Activated naive CD8-positive, alpha-beta T cell treated with anti-CD3 and anti-CD28 coated beads, Interleukin-2, amount 50 U/mL, for 16 hours (primary cell): ENCODE measurements around the gene MDFI.

Experiments
- DNase-seq: peaks from one replicate; pipeline ENCODE4 v3.0.0-alpha.2; 2020; ENCODE audit warnings: low read depth, low spot score

Gene MDFI

GRCh38 chr6:41687501-41688175 lies 49.4 kb downstream of the MDFI start:
- DNase-seq, result no peak

- no peak for DNase-seq
Observed at GRCh38 chr6:41688256-41688965, 50.1 kb downstream of the MDFI start.

DNA sequence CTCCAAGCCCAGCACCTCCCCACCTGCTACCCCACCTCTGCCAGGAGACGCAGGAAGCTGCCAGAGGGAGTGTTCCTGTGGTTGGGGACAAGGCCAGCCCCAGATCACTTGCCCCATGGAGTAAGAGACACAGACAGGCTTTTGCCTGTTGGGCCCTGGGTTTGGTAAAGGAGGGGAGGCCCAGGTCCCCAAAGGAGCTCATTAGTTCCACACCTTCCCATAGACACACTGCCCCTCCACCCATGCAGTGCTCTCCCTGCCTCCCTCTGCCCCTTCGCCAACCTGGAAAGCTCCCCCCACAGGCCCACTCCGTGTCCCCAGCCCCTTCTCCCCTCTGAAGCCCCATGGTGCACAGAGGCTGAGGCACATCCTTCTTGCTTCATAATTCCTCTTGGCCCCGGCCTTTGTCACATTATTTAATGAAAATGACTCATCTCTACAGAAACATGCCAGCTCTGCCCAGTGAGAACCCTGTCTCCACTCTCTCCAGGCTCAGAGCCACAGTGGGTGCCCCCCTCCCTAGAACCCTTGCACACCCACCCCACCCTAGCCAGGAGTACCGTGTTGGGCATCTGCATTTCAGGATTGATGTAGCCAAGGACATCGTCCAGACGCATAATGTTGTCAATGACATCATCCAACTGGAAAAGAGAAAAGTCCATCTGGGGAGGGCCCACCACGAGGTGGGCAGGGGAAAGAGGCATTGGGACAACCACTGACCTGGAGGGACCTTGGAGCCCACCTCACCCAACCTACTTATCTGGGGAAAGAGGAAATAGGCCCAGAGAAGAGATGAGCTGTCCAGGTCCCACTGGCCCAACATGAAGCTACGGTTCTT lies 51.1 kb downstream of the MDFI start:
- no peak for DNase-seq

- DNase-seq, result no peak
Observed at GRCh38 chr6:41690541-41691330, 52.5 kb downstream of the MDFI start.

DNA sequence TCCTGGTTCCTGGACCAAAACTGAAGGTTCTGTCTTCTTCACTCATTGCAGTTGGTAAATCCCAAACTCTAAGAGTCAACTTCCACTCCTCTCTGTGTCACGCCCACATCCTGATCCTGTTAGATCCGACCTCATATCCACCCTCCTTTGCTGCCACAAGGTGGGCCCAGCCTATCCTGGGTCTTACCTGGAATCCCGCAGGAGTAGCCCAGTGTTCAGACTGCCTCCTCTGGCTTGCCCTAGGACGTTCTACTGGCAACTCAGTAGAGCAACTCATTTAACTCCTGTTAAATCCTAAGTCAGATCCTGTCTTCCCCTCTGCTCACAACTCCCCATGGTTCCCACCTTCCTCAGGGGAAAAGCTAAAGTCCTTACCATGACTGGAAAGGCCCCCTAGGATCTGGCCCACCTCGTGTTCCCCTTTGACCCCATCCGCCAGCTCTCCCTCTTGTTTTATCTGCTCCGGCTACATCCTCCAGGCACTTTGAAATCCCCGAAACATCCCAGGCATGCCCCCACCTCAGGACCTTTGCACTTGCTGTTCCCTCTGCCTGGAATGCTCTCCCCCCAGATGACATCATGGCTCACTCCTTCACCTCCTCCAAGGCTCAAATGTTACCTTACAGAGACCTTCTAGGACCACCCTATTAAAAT lies 53.3 kb downstream of the MDFI start:
- DNase-seq, result no peak

DNA sequence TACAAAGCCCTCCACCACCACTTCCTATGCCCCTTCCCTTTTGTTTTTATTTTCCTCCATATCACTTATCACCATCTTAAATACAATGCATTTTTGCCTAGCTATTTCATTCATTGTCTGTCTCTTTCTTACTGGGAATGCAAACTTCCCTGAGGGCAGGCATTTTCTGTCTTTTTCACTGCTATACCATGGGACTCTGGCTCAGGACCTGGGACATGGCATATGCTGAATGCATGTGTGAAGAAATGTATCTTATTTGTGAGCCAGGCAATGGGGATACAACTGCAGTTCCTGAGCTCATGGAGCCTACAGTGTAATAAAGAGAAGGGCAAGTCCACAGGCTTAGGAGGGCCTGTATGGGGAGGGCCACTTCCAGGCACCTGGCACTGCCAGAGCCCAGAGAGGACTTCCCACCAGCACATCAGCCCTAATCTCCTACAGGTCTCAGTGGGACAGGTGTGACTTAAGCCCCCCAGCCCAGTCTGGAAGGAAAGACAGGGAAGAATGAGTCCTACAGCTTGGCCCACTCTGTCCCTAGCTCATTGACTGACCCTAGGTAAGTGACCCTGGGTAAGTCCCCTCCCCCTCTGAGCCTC lies 53.9 kb downstream of the MDFI start:
- no peak for DNase-seq

DNA sequence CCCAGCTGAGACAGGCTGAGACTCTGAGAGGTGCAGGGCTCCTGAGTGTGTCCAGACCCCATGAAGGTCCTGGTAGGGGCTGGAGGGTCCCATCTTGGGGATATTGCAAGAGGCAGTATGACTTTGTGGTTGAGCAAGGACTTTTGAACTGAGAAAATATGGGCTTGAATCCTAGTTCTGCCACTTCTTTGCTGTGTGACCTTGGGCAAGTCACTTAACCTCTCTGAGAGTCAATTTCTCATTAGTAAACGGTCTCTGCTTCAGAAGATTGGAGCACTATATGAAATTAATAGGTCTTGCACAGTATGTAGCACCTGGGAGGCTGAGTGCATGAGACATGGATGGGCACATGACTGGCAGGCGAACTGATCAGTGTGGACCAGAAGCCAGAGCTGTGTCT lies 54.5 kb downstream of the MDFI start:
- no peak for DNase-seq

DNA sequence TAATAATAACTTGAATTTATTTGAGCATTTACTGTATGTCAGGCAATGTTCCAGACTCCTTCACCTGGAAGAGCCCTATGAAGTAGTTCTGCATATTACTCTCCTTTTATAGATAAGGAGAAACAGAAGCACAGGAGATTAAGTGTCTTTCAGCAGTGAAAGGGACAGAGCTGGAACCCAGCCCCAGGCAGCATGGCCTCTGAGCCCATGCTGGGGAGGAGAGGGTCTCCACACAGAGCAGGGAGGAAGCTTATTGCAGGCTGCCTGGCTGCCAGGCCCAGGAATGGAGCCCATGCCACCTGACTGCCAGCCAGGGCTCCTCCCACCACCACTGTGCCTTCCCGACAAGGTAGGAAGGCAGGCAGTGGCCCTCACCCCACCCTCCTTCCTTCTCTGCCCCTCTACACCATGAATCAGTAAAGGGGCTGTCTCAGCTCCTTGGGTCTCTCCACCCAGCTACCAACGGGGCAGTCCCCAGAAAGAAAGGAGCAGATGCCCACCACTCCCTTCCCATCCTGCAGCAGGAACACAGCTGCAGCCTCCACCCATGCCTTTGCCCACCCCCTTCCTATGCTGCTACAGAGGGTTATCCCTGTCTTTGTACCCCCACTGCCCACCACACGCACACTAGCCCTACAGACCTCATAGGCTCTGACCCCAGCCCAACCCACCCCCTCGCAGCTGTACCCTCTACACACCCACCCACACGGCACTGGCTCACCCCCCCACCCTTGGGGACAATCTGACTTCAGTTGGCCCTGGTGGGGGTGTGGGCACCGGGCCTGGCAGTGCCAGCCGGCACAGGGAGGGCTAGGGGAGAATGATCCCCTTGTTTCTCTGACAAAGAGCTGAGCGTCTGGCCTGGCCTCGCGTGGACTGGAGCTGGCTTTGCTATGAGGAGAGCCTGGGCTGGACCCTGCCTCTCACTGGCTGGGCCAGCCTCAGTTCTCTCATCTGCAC lies 55.3 kb downstream of the MDFI start:
- DNase-seq, result no peak

DNA sequence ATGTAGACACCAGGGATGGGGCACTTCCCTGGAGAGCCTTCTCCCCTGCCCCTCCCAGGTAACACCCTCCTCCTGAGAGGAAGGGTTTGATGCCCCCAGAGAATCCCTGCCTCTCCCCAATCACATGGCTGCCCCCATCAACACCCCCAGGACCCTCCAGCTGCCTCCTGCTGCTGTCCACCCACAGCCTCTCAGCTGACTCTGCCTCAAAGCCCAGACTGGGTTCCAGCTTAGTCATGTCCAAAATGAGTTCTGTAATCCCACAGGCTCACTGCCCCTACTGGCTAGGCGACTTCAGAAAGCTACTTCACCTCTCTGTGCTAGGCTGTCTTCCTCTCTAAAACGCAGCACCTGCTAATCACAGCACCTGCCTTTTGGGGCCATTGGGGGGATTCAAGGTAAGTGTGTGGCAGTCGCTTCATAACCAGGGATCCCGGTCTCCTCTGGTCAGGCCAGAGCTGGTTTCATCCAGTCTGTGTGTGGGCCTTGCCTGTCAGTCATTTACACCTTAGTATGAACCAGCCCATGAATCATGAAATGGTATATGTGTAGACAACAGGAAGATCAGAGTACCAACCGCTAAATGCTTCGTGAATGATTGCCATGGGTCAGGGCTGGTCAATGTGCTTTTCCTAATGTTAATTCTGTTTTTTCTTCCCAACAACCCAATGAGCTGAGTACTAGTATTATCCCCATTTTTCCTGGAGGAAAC lies 56.7 kb downstream of the MDFI start:
- DNase-seq, result no peak

DNA sequence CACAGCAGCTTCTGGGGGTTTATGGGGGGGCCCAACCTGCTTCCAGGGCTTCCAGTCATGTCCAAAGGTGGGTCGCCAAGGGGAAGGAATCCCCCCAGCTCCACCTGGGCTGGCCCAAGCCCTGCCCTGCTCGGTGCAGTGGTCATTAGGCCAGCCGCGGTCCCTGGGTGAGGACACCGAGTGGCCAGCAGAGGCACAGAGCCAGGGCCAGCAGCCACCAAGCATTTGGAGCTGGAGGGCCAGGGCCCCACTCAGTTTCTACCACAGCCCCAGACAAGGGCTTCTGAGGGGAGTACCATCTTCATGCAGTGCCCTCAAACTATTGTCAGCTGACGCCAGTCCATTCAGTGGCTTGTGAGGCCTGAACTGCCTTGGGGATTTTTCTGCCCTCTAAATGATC lies 57.6 kb downstream of the MDFI start:
- no peak for DNase-seq

GRCh38 chr6:41696788-41697187 lies 58.5 kb downstream of the MDFI start:
- no peak for DNase-seq

DNA sequence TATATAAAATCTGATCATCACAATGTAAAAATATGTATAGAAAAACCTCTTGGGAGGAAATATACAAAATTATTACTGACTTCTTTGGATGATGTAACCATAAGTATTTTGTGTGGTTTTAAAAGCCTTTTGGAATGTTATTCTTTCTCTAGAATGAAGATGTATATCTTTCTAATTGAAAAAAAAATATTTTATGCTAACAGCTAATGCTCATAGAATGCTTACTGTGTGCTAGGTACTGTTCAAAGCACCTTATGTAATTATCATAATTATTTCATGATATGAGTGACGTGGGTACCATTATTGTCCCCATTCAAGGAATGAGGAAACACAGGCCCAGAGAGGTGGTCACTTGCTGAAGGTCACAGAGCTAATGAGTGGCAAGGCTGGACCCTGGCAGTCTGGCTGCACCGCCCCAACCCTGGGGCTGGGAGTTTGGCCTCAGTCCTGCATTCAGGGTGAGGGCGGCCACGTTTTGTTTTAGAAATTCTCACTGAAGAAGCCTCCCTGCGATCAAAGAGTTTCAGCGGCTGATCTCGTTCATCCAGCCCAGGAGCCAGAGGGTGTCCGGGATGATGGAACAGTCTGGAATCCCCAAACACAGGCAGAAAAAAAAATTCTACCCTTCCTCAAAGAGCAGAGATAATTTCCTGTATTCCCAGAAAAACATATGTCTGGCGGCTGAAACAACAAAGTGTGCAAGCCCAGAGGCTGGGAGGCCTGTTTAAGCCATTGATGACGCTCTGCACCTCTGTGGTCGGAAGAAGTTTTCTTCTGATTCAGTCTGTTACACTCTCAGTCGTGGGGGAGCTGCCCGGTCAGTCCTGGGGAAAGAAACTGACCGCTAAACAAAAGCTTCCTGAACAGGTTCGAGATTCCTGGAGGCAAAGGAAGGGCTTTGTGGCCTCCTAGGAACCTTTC lies 59.9 kb downstream of the MDFI start:
- DNase-seq, result no peak

DNA sequence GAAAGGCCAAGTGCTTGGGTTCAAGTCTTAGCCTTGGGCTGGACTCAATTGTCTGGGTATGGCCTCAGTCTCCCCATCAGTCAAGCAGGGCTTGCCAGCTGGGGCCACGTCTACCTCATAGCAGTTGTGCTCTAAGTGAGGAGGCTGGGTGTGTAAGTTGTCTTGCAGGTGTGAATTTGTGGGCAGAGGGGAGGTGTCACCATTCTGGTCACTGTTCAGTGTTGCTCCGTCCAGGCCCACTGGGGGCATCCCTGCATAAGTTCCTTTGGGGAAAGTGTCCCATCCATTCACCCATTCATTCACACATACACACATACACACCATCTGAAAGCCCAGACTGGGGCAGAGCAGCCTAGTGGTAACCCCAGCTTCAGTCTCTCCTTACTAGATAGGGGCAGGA lies 60.8 kb downstream of the MDFI start:
- DNase-seq, result no peak

- DNase-seq, result no peak
Observed at GRCh38 chr6:41700463-41701347, 62.4 kb downstream of the MDFI start.

- no peak for DNase-seq
Observed at GRCh38 chr6:41702089-41702745, 63.9 kb downstream of the MDFI start.

- DNase-seq, result no peak
Observed at GRCh38 chr6:41702771-41703494, 64.7 kb downstream of the MDFI start.
